ENCODE results near the gene MAP1B.
"Not testable (repeated sequence)": the region's sequence is repeated elsewhere in the genome, so short reads cannot be mapped to it uniquely, and the experiment has no call there.

MAP1B gene

GRCh38 chr5:72107131-72107900, at the start of gene MAP1B:
TSS of gene MAP1B (plus strand) at chr5:72107475. CDS start at chr5:72107532, 57 bp downstream.
- DNase-seq = no peak

GRCh38 chr5:72057816-72058215, 49.5 kb upstream of the MAP1B start:
- DNase-seq = no peak

GRCh38 chr5:72063219-72063819, 44.0 kb upstream of the MAP1B start:
- no peak for DNase-seq

GRCh38 chr5:72064801-72065570, 42.3 kb upstream of the MAP1B start:
- no peak for DNase-seq

GRCh38 chr5:72065751-72066255, 41.5 kb upstream of the MAP1B start:
- DNase-seq = no peak

DNA sequence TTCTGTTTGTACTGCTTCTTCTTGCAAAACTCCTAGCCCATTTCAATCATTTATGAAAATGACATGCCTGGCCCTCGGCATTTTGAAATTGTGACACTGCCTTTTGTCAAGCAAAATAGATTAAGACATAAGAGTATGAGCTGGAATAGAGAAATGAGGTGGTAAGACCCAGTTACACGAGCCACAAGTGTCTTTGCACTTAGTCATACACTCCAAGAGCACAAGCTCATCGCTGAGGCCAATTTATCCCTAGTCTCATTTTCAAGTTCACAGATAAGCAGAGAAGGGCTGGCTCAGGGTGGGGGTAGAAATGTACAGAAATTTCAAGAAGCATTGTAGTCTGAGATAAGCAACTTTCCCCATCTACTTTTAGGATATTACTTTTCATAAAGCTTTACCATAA, 40.6 kb upstream of the MAP1B start:
- DNase-seq = no peak

DNA sequence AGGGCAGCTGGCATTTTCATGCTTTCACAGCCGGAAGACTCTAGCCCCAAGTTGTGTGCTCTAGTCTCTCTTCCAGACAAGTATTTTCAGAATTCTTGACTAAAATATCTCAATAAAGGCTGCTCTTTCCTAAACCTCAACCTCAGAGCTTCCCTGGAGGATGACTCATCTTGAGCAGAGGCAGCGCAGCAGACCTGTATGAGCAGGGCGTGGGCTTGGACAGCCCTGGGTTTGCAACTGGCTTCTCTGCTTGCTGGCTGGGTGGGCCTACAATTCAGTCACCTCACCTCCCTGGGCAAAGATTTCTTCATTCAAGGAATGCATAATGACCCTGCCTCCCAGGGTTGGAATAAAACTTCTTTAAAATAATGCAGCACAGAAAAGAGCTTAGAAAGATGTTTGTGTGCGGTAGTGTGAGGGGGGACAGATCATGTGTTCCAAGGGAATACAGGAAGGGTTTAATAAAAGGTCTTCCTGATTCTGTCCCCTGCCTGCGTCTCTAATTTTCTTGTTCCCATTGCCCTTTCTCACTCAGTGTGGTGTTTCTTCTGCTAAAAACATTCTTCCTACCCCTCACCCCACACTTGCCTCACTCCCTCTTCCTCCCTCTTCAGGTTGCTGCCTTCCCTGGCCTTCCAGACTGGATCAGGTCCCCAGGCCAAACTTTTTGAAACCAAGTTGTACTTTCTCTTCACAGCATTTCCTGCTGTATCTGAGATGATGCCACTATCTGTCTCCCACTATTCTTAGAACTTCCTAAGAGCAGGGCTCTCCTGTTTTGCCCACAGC, 39.4 kb upstream of the MAP1B start:
- no peak for DNase-seq

- no peak for DNase-seq
Observed at GRCh38 chr5:72070529-72070928, 36.7 kb upstream of the MAP1B start.

DNA sequence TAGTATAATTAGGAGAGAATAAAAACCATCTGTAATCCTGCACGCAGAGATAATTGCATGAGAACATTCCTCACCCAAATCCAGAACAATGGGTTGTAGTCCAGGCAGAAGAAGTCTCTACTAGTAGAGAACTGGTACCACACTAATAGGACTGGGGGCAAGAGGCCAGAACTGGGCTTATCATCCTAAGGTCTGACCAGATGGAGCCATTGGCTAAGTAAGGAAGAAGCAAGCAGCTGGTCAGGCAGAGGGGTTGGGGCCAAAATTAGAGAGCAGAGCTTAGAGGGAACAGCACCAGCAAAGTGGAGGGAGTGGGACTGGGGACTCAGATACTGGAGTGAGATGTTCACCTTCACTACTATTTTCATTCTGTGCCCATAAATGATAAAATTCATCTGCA, 35.4 kb upstream of the MAP1B start:
- no peak for DNase-seq

DNA sequence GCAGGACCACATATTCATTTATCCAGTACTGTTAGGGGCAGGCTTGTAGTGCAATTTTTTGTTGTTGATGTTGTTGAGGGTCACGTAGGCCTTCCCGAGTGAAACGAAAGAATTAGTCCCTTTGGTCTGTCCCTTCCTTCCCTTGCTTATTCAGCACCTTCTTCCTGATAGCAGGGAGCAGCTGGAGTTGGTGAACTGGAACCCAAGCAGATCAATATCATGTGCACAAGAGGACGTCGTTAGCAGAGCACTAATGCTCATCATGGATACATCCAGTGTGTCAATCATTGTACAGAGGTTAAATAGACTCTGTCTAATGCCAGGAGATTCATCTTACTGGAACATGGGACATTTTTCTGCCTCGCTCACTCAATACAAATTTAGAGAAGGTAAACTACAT, 33.0 kb upstream of the MAP1B start:
- DNase-seq = no peak

DNA sequence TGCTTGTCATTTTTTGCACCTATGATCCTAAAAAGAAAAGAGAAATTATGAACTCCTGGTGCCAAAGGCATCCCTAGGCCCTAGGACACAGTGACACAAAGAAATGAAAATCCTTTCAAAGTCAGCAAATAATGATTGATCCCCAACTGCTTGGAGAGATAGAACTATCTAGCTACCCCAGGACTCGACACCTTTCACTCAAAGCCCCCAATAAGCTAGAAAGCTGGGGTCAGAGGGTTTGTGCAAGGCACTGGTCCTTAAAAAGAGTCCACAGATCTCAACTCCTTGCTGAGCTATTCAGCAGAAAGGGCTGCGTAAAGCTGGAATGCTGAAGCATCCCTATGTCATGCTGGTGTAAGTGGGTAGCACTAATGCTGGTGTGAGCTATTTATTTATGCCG, 31.8 kb upstream of the MAP1B start:
- no peak for DNase-seq

DNA sequence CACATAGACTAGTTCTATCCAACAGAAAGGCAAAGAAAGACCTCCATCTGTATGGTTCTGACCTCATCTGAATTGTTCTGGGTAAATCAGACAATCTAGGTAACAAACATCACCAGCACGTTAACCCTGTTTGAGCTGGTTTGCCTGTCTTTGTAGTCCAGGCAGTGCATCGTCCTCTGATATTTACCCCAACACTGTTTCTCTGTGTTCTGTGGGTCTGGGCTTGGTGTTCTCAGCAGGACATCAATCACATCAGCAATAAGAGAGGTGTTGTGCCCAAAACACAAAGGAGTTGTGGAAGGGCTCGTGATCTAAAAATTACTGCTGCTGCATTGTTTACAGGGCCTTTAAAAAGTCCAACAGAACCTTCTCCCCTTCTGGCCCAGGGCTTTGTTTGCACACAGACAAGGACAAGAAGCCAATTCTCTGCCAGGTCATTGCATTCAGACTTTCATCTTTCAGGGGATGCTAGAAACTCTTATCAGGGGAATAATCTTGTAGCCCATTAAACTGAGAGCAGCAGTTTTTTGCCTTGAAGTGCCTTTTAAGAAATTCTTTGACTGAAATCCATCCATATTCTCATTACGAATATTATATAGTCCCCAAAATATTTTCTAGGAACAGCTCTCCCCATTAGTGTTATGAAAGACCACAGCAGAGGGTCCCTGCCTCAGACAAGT, 30.5 kb upstream of the MAP1B start:
- DNase-seq = no peak

DNA sequence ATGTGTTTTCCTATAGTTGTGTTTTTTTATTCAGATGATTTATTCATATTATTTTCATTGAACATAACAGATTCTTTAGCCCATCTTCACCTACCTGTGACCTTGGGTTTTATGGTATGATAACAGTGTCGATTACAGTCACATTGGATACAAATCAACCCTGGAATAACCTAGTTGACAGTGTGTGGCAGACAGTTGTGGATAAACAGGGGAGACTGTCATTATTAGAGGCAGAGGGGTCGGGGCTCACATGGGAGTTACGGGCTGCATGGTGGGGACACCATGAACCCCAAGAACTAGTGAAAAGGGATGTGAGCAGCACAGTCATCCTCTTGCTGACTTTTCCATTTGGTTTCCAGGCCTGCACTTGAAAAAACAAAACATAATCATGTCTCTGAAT, 29.9 kb upstream of the MAP1B start:
- DNase-seq = no peak

- no peak for DNase-seq
Observed at GRCh38 chr5:72079288-72079687, 28.0 kb upstream of the MAP1B start.

- no peak for DNase-seq
Observed at GRCh38 chr5:72082048-72082447, 25.2 kb upstream of the MAP1B start.

GRCh38 chr5:72084876-72085275, 22.4 kb upstream of the MAP1B start:
- no peak for DNase-seq

- DNase-seq = no peak
Observed at GRCh38 chr5:72085319-72085718, 22.0 kb upstream of the MAP1B start.

GRCh38 chr5:72089713-72090112, 17.6 kb upstream of the MAP1B start:
- not testable (repeated sequence) for DNase-seq

DNA sequence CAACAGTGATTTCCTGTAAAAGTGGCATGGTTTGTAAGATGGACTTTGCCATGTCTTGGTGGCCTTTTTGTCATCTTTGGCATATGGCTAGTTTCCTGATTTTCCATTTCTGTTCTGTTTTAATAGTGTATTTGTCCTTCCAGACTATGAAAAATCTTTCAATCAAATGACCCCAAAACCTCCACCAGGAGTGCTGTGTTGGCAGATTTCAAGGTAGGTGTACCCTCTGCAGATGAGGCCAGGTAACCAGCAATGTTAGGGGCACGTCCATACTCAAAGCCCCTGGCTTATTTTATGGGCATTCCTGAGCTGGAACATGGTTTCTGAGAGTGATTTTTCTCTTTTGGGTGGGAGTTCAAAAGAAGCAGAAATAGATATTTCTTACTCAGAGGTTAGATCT, 15.2 kb upstream of the MAP1B start:
- DNase-seq = no peak

DNA sequence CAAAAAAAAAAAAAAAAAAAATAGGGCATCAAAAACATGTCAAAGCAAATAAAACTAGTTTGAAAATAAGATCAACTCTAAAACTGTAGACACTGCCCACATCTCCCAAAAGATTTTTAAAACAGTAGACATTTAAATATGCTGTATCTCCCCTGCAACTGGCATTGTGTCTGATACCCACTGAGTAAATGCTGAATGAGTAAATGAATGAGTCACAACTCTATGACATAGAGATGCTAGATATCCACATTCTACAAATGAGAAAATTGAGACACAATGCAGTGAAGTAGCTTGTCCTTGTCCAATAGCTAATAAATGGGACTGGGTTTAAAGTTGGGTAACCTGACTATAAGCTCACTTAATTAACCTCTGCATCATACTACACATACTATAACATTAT, 14.1 kb upstream of the MAP1B start:
- DNase-seq = no peak

GRCh38 chr5:72093824-72094223, 13.5 kb upstream of the MAP1B start:
- DNase-seq = no peak

DNA sequence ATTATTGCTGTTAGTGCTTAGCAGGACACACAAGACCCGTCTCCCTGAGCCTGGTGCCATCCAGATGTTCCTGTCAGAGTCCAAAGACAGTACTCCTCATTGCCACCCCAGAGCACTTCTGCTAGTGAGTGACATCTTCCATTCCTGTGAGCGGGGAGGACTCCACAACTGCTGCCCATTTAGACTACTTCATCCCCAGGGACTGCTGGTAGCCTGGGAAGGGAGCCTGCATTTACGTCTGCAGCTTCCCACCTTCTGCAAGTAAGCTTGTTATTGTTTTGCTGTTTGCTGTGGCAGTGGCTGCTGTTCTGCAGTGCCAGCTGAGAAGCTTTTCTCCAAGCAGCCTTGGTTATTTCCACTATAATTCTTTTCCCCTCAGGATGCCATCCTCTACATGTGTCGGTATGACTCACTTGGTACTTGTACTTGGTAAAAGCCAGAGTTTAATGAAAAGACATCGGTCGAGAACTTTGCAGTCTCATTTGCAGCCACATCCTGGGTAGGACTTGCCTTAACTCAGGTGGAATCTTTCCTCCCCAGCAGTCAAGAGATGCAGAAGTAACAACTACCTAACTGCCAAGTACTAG, 10.6 kb upstream of the MAP1B start:
- DNase-seq = no peak
